Endodermal cell (in vitro differentiated cells): ENCODE data around the gene VDR. TPM values are rescaled to one million over a fixed set of nuclear protein-coding genes. Genes with fewer than 3 reads are reported as not detected.

ENCODE experiments used
- DNase-seq: peaks from one replicate; pipeline ENCODE4 v3.0.0-alpha.2; 2017
- H3K27ac ChIP-seq: 2 replicates; pipeline ENCODE4 v1.5.1; 2013; ENCODE audit warnings: mild to moderate bottlenecking, low read depth, low read length, moderate library complexity
- H3K27me3 ChIP-seq: 2 replicates; pipeline ENCODE4 v1.6.1; 2013; ENCODE audit warnings: mild to moderate bottlenecking, low read length, moderate library complexity; ENCODE audit not compliant: insufficient read depth, control insufficient read depth, poor library complexity, severe bottlenecking
- H3K36me3 ChIP-seq: 2 replicates; pipeline ENCODE4 v1.7.0; 2013; ENCODE audit warnings: mild to moderate bottlenecking, low read length, moderate library complexity; ENCODE audit not compliant: control insufficient read depth, insufficient read depth
- H3K4me1 ChIP-seq: one replicate; pipeline ENCODE4 v1.7.0; 2013; ENCODE audit warnings: low read length; ENCODE audit not compliant: control insufficient read depth, insufficient read depth
- H3K4me3 ChIP-seq: 2 replicates; pipeline ENCODE4 v1.5.1; 2013; ENCODE audit warnings: mild to moderate bottlenecking, low read length, moderate library complexity
- H3K9ac ChIP-seq: 2 replicates; pipeline ENCODE4 v1.6.1; 2013; ENCODE audit warnings: mild to moderate bottlenecking, low read length, moderate library complexity; ENCODE audit not compliant: poor library complexity, severe bottlenecking; ENCODE audit errors: extremely low read depth
- H3K9me3 ChIP-seq: 2 replicates; pipeline ENCODE4 v1.6.1; 2013; ENCODE audit warnings: mild to moderate bottlenecking, low read length, moderate library complexity; ENCODE audit not compliant: control insufficient read depth
- H3K27ac Mint-ChIP-seq: 2 replicates; pipeline ENCODE4 v1.8.0; 2020; ENCODE audit warnings: mixed read lengths
- H3K27me3 Mint-ChIP-seq: 2 replicates; pipeline ENCODE4 v1.8.0; 2021; ENCODE audit warnings: mild to moderate bottlenecking, mixed read lengths; ENCODE audit not compliant: insufficient read depth
- H3K36me3 Mint-ChIP-seq: 2 replicates; pipeline ENCODE4 v1.8.0; 2020; ENCODE audit warnings: low read depth, mixed read lengths
- H3K4me1 Mint-ChIP-seq: 2 replicates; pipeline ENCODE4 v1.8.0; 2020; ENCODE audit warnings: mixed read lengths
- H3K4me3 Mint-ChIP-seq: 2 replicates; pipeline ENCODE4 v1.8.0; 2020; ENCODE audit warnings: mild to moderate bottlenecking, moderate library complexity, mixed read lengths
- H3K9me3 Mint-ChIP-seq: 2 replicates; pipeline ENCODE4 v1.8.0; 2020; ENCODE audit warnings: mild to moderate bottlenecking, mixed read lengths
- WGBS, 2 experiments: methylation state at CpG; one replicate each; pipeline versions ENCODE4 v1.1.5 to v1.1.7; 2013; ENCODE audit warnings: missing lambda C conversion rate in 2 of 2, mixed read lengths in 1 of 2; ENCODE audit not compliant: insufficient coverage in 1 of 2, insufficient read length in 1 of 2; 5-methylcytosine and 5-hydroxymethylcytosine counted together
- total RNA-seq, 2 donors: library from RNA; stranded (reverse); fragmentation: NEBNext Ultra II Directional in 1 of 2; extraction: Animal tissue kit (Norgen Biotek cat#: 25700) in 1 of 2; gene quantifications; 2 replicates in 1 of 2; 3 replicates in 1 of 2; pipeline ENCODE4 v1.2.1, GENCODE V29; 2021
- TF ChIP-seq, protein P1 (sequence below): fragments of 200-600 bp; sonication (generic); conservative IDR thresholded peaks from 2 replicates; pipeline ENCODE4 v1.5.0; 2021; ENCODE audit warnings: antibody characterized with exemption, mild to moderate bottlenecking

The VDR gene
- total RNA-seq, 2 donors from 2014 or later = 0.04 TPM; not detected in 1

GRCh38 chr12:47875746-47876439 is 28.9 kb downstream of the VDR start:
- no peaks in the 10 kb centered on the region for H3K36me3 Mint-ChIP-seq
- WGBS, 2 experiments = 91% methylated on average over 2 of the region's 2 CpGs
- H3K27me3 Mint-ChIP-seq = peaks cover 25% of the 10 kb centered on the region

GRCh38 chr12:47874316-47874715 is 30.5 kb downstream of the VDR start:
- Histone ChIP-seq H3K9ac (no peak overlapping the region), H3K27me3 (peaks cover 15% of the 10 kb centered on the region), H3K4me1 (no peaks in the 10 kb centered on the region), H3K4me3 (no peak overlapping the region), H3K27ac (no peak overlapping the region), H3K9me3 (no peaks in the 10 kb centered on the region), H3K36me3 (no peaks in the 10 kb centered on the region)
- WGBS, 2 experiments = 83 to 85% methylated on average over 5 of the region's 5 CpGs
- Mint-ChIP-seq H3K9me3 (peaks cover 6% of the 10 kb centered on the region), H3K4me1 (no peaks in the 10 kb centered on the region), H3K36me3 (no peaks in the 10 kb centered on the region), H3K27ac (no peak overlapping the region), H3K4me3 (no peak overlapping the region), H3K27me3 (peaks cover 23% of the 10 kb centered on the region)
- DNase-seq = no peak
- TF ChIP-seq, protein P1, sequence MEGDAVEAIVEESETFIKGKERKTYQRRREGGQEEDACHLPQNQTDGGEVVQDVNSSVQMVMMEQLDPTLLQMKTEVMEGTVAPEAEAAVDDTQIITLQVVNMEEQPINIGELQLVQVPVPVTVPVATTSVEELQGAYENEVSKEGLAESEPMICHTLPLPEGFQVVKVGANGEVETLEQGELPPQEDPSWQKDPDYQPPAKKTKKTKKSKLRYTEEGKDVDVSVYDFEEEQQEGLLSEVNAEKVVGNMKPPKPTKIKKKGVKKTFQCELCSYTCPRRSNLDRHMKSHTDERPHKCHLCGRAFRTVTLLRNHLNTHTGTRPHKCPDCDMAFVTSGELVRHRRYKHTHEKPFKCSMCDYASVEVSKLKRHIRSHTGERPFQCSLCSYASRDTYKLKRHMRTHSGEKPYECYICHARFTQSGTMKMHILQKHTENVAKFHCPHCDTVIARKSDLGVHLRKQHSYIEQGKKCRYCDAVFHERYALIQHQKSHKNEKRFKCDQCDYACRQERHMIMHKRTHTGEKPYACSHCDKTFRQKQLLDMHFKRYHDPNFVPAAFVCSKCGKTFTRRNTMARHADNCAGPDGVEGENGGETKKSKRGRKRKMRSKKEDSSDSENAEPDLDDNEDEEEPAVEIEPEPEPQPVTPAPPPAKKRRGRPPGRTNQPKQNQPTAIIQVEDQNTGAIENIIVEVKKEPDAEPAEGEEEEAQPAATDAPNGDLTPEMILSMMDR = no peak

More at GRCh38 chr12:47875746-47876439, 28.9 kb downstream of the VDR start:
- Histone ChIP-seq H3K4me1 (no peaks in the 10 kb centered on the region), H3K4me3 (no peak overlapping the region), H3K27ac (no peak overlapping the region), H3K9me3 (no peaks in the 10 kb centered on the region), H3K27me3 (peaks cover 15% of the 10 kb centered on the region), H3K36me3 (no peaks in the 10 kb centered on the region), H3K9ac (no peak overlapping the region)
- TF ChIP-seq, protein P1 = no peak
- no peak for DNase-seq
- Mint-ChIP-seq H3K4me3 (no peak overlapping the region), H3K9me3 (peaks cover 6% of the 10 kb centered on the region), H3K4me1 (no peaks in the 10 kb centered on the region), H3K27ac (no peak overlapping the region)

DNA sequence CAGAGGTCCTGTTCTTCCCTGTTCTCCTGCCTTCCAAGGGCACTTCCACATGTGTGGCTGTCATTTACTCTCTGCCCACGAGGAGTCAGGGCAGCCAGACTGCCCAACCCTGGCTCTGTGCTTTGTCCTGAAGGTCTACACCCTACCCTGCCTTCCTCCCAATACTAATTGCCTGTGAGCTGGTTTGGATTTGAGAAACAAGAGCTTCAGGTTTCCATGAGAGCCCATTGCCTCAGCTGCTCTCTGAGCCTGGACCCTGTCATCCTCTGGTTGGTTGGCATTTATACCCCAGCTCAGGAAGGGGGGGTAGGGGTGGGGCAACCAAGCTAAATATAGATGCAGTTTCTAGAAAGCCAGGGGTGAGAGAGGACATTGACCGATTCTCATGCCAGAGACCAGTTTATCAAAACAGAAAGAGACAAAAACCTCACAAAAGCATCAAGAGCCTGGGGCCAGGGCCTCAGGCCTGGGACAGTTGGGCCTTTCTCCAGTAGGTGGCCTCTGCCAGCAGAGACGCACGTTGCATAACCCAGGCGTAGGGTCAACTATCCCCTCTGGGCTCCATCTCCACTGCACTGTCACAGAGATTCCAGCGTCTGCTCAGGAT is 34.5 kb downstream of the VDR start:
- Histone ChIP-seq H3K4me3 (no peak overlapping the region), H3K9ac (no peak overlapping the region), H3K4me1 (no peaks in the 10 kb centered on the region), H3K36me3 (no peaks in the 10 kb centered on the region), H3K9me3 (no peaks in the 10 kb centered on the region), H3K27me3 (peaks cover 8% of the 10 kb centered on the region), H3K27ac (no peak overlapping the region)
- Mint-ChIP-seq H3K4me3 (no peak overlapping the region), H3K36me3 (no peaks in the 10 kb centered on the region), H3K9me3 (no peaks in the 10 kb centered on the region), H3K4me1 (no peaks in the 10 kb centered on the region), H3K27me3 (peaks cover 8% of the 10 kb centered on the region), H3K27ac (no peak overlapping the region)
- DNase-seq = peak; percentile 91
- TF ChIP-seq, protein P1 = peak; percentile 87
- 43 to 63% methylated on average over 4 to 6 of the region's 6 CpGs for WGBS, 2 experiments
